CD4-positive, alpha-beta T cell treated with Interleukin-15 for 4 hours (primary cell): Measurements from ENCODE around the gene PHRF1.
A peak's percentile ranks its signal among the peaks of the same experiment; 100 is the strongest.

ENCODE experiments used
- DNase-seq: peaks from one replicate; pipeline ENCODE4 v3.0.0-alpha.2; 2020; ENCODE audit warnings: low spot score

Gene PHRF1

GRCh38 chr11:556662-557256 lies 19.5 kb upstream of the PHRF1 start:
- no peak for DNase-seq

GRCh38 chr11:557328-558132 lies 18.7 kb upstream of the PHRF1 start:
- no peak for DNase-seq

- DNase-seq: no peak
Observed at GRCh38 chr11:558503-558902, 17.8 kb upstream of the PHRF1 start.

DNA sequence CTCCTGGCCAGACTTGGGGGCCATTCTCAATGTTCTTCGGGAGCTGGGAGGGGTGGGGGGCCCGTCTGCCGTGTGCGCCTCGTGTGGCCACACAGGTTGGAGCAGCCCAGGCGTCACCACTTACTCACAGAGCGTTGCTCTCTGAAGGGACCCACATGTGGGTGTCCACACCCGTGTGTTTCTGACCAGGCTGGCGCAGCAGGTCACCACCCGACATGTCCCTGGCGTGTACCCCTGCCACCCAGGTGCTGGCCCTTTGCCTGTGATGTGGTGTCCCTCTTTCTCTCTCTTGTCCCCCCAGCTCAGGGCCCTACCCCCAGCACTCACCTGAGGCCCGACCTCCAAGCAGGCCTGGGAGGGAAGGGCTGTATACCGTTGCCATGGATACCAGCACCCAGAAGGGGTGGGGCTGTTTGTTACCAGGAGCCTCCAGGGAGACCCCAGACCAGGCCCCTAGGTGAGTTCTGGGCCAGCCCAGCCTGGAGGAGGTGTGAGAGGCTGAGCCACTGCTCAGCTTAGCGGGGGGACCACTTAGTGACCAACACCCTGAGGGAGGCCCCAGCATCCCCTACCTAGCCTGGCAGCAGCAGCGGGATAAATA lies 17.1 kb upstream of the PHRF1 start:
- DNase-seq: no peak

DNA sequence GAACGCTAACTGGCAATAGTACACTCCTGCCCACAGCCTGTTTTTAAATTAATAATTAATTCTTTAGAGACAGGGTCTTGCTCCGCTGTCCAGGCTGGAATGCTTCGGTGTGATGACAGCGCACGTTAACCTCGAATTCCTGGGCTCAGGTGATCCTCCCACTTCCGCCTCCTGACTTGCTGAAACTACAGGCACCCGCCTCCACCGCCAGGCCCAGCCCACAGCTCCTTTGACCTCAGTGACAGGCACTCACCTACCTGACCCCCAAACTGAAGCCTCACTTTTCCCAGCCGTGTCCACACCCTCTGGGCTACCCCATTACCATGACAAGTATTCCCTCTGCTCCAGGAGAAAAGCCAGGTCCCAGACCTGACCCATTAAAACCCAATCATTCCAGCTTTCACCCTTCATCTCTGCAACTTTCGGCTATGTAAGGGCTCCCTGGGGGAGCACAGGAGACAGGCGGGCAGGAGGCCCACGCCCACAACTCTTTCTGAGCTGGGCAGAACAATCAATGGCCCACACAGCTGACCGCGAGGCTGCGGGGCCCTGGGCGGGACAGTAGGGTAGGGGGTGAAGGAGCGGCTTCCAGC lies 16.5 kb upstream of the PHRF1 start:
- no peak for DNase-seq

DNA sequence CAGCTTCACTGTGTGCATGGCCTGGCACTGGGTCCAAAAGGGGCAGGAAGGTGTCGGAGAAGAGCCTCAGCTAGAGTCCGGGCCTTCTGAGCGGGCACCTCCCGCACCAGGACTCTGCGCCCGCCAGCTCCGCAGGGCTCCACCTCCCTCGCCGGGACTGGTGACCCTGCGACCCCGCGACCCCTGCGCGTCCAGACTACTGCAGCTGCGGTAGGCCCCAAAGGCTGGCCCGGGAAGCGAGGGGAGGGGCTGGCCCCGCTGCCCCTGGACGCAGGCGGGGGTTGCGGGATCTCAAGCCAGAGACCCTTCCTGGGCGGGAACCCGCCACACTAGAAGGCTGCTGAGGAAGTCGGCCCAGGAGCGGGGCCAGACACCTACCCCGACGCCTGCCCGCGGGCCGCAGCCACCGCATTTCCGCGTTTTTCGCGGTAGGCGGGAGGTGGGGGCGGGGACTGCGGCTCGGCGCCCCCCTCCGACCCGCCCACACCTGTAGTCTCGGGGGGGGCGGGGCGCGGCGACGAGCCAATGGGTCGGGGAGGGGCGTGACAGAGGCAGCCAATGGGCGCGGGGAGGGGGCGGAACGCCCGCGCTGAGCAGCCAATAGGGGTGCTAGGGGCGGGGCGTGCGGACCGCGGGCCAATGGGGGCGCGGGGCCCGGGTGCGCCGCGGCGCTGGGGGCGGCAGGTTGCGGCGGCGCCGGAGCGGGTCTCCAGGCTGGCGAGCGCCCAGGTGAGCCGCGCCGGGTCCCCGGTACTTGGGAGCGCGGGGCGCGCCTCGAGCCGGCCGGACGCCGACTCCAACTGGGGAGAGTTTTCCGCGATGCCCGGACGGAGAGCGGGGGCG lies 15.7 kb upstream of the PHRF1 start, which contains the start of the genes LMNTD2 and RASSF7:
TSS of gene LMNTD2 (minus strand) at position 434 of the 843 bp plus-strand sequence. CDS start at position 412, 22 bp downstream.
TSS of gene RASSF7 (plus strand) at position 666 of the 843 bp plus-strand sequence. CDS start 799 bp downstream, outside the sequence.
- DNase-seq: peak; percentile 95

DNA sequence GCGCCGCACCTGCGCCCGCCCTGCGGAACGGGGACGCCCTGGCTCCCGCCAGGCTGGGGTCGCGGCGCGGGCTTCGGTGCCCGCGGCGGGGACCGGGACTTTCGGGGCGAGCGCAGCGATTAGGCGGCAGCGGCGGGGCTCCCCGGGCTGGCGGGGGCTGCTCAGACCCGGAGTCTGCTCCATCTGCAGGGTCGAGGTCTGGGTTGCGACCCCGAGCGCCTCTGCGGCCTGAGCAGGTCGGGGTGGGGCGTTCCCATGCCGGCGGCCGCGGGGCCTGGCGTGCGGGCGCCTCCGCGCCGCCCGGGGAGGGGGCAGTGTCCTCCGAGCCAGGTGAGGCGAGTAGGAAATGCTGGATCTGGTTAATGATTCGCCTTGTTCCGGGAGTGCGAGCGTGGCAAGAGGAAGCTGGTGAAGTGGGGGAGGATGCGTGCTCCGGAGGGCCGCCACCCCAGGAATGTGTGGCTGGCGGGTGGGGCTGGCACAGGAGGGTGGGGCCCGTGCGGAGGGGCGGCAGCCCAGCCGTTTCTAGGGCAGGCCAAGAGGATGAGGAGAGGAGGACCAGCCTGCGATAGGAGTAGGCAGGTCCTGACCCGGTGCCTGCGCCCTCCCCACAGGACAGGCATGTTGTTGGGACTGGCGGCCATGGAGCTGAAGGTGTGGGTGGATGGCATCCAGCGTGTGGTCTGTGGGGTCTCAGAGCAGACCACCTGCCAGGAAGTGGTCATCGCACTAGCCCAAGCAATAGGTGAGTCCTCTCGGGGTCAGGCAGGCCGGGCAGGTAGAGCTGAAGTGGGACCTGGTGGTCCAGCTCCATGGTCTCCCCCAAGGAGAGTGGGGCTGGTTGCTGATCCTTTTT lies 14.9 kb upstream of the PHRF1 start:
- no peak for DNase-seq

GRCh38 chr11:562046-562645 lies 14.1 kb upstream of the PHRF1 start:
- DNase-seq: no peak

GRCh38 chr11:563066-563811 lies 13.0 kb upstream of the PHRF1 start:
- DNase-seq: no peak

DNA sequence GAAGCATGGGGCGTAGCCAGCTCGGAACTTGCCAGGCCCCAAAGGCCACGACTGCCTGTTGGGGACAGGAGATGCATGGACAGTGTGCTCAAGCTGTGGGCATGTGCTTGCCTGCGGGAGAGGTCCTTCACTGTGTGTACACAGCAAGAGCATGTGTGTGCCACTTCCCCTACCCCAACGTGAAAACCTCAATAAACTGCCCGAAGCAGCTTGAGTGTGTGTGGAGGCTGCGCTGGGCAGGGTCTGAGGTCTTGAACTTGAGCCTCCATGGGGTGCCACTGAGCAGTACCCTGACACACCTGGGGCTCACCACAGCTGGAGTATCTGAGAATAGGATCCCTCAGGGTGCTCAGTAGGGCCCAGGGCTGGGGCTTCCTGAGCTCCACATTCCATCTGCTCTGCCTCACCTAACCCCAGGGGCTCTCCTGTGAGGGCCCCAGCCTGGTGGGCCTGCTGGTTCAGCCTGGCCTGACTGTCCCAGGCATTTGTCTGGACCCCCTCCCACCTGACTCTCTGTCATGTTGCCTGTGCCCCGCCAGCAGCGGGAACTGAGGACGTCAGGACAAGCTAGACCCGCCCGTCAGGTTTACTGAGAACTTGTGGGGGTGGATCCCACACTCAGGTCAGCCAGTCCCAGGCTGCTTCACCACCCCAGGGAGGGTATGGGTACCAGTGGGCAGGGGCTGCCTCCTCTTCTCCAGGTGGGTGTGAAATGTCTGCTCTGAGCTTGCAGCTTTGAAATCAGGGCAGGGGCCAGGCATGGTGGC lies 12.3 kb upstream of the PHRF1 start:
- DNase-seq: no peak

- DNase-seq: no peak
Observed at GRCh38 chr11:565921-566509, 10.3 kb upstream of the PHRF1 start.

GRCh38 chr11:567011-567628 lies 9.2 kb upstream of the PHRF1 start:
- no peak for DNase-seq

DNA sequence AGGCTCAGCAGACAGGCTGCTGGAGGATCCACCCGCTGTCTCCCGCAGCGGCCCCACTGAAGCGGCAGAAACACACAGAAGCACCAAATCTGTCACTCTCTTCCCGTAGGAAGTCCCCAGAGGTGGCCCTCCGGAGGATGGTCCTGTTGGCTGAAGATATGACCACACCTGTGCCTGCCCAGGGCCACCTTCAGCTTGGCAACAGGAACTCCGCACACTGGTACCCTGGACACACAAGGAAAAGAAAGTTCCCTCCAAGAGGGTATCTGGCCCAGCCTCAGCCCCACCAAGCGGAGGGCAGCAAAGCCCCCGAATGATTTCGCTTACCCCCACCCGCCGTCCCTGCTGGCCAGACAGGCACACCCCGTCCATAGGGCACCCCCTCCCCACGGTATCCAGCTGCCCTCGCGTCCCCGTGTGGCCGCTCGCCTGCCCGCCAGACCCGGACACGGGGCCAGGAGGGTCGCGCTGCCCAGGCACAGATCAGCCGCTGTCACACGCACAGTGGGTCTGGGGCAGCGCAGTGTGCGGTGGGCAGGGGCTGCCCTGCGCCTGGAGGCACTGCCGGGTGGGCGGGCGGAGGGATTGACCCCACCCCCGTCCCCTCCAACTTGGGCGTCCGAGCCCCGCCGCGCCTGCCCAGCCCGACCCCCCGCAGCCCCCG lies 8.5 kb upstream of the PHRF1 start:
- DNase-seq: no peak

GRCh38 chr11:568306-569157 lies 7.7 kb upstream of the PHRF1 start:
- peak; percentile 94 for DNase-seq

DNA sequence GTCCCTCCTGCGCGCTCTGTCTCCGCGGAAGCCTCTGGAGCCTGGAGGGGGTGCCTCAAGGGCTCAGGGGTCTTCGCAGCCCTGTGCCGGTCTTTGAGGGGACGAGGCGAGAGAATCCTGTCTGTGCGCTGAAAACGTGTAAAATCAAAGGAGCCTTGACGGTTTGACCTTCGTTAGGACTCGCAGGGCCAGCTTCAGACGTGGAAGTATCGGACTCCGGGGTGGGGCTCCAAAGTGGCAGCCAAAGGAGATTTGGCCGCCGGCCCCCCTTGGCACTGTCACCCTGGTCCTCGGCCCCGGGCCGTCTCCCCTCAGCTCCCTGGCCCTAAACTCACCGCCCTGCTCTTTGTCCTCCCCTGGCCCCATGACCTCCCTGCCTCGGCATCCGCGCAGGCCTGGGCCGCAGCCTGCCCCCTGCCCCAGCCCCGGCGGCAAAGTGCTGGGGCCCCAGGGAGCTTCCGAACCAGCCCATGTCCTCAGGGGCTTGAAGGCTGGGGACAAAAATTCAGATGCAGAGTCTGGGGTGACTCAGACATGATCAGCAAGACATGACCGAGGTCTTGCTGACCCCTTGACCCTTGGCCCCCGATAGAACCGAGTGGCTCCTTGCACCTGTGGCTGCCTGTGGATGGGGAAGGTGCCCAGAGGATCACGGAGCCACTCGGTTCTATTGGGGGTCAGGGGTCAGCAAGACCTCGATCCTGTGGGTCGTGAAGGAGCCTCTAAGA lies 6.9 kb upstream of the PHRF1 start:
- DNase-seq: no peak

DNA sequence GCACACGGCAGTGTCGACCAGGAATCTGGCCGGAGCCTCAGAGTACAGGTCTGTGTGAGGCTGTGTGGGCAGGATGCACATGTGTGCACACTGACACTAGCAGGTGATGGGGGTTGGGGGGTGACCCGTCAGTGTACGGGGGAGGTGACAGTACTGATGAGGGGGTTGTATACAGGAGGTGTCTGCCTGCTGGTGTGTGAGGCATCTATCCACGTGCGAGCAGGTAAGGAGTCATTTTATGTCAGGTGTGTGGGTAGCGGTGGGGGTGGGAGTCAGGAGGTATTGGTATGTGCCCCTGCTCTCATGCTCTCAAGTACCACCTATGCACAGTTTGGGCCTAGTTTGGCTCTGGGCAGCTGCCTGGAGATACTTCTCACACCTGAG lies 4.5 kb upstream of the PHRF1 start:
- DNase-seq: no peak
